AG09319 (cell line): Measurements from ENCODE around the gene CTSK.

Experiments used
- DNase-seq: peaks from one replicate; pipeline ENCODE4 v3.0.0-alpha.2; 2010; ENCODE audit warnings: low read depth; ENCODE audit errors: extremely low read depth
- CTCF ChIP-seq: IDR thresholded peaks from 2 replicates; pipeline ENCODE4 v1.5.1; 2011; ENCODE audit warnings: low read depth, mild to moderate bottlenecking, inconsistent platforms, low read length, moderate library complexity

Gene CTSK

GRCh38 chr1:150813028-150813707 lies 5.1 kb upstream of the CTSK start:
- peak; percentile 85 for TF ChIP-seq CTCF

GRCh38 chr1:150810958-150811659 lies 3.0 kb upstream of the CTSK start:
- no peak for DNase-seq
- TF ChIP-seq CTCF: no peak

More at GRCh38 chr1:150813028-150813707, 5.1 kb upstream of the CTSK start:
- no peak for DNase-seq

GRCh38 chr1:150809651-150810050 lies 1.6 kb upstream of the CTSK start:
- DNase-seq: no peak
- no peak for TF ChIP-seq CTCF

- TF ChIP-seq CTCF: no peak
- DNase-seq: no peak
Observed at GRCh38 chr1:150808846-150809245, 786 bp upstream of the CTSK start.

GRCh38 chr1:150807249-150808023 lies 624 bp downstream of the CTSK start:
- TF ChIP-seq CTCF: no peak
- DNase-seq: no peak

- no peak for DNase-seq
- TF ChIP-seq CTCF: no peak
Observed at GRCh38 chr1:150805899-150806298, 2.2 kb downstream of the CTSK start.

GRCh38 chr1:150804671-150805070 lies 3.4 kb downstream of the CTSK start:
- DNase-seq: no peak
- no peak for TF ChIP-seq CTCF
